Astrocyte (in vitro differentiated cells and primary cell): ENCODE measurements around the gene OR5L1. TPM values are rescaled to one million over a fixed set of nuclear protein-coding genes. Genes with fewer than 3 reads are reported as not detected.

Experiments used
- DNase-seq: peaks from one replicate; pipeline ENCODE4 v3.0.0-alpha.2; 2010; ENCODE audit warnings: low read depth
- FAIRE-seq: peaks from 2 replicates; lab custom pipeline; 2011; peaks lifted over from hg19 to GRCh38; lab: Jason Lieb, UNC
- H2AFZ ChIP-seq: 2 replicates; pipeline ENCODE4 v1.6.0; 2012; ENCODE audit warnings: low read depth, low read length, inconsistent platforms
- H3K27ac ChIP-seq: 2 replicates; pipeline ENCODE4 v1.5.1; 2011; ENCODE audit warnings: low read depth, low read length, inconsistent platforms
- H3K27me3 ChIP-seq: 2 replicates; pipeline ENCODE4 v1.6.0; 2011; ENCODE audit warnings: low read length, inconsistent platforms; ENCODE audit not compliant: insufficient read depth
- H3K36me3 ChIP-seq: 2 replicates; pipeline ENCODE4 v1.5.1; 2011; ENCODE audit warnings: low read length, inconsistent platforms; ENCODE audit not compliant: insufficient read depth
- H3K4me1 ChIP-seq: 2 replicates; pipeline ENCODE4 v1.5.1; 2011; ENCODE audit warnings: low read length, inconsistent platforms; ENCODE audit not compliant: insufficient read depth
- H3K4me2 ChIP-seq: 2 replicates; pipeline ENCODE4 v1.6.0; 2012; ENCODE audit warnings: low read length, inconsistent platforms
- H3K4me3 ChIP-seq: 2 replicates; pipeline ENCODE4 v1.5.1; 2011; ENCODE audit warnings: low read depth, mild to moderate bottlenecking, low read length, inconsistent platforms; ENCODE audit not compliant: insufficient read depth
- H3K79me2 ChIP-seq: 2 replicates; pipeline ENCODE4 v1.6.0; 2012; ENCODE audit warnings: mild to moderate bottlenecking, low read length, inconsistent platforms; ENCODE audit not compliant: insufficient read depth
- H3K9ac ChIP-seq: 2 replicates; pipeline ENCODE4 v1.6.0; 2012; ENCODE audit warnings: mild to moderate bottlenecking, low read length, inconsistent platforms
- H3K9me3 ChIP-seq: 2 replicates; pipeline ENCODE4 v1.5.1; 2012; ENCODE audit warnings: low read depth, mild to moderate bottlenecking, low read length, inconsistent platforms; ENCODE audit not compliant: insufficient read depth
- H4K20me1 ChIP-seq: 2 replicates; pipeline ENCODE4 v1.6.0; 2012; ENCODE audit warnings: low read length, inconsistent platforms; ENCODE audit not compliant: insufficient read depth
- H3K27ac Mint-ChIP-seq: one replicate; pipeline ENCODE4 v1.8.0; 2021; ENCODE audit warnings: mild to moderate bottlenecking, mixed read lengths; ENCODE audit not compliant: unreplicated experiment
- H3K27me3 Mint-ChIP-seq: one replicate; pipeline ENCODE4 v1.8.0; 2021; ENCODE audit warnings: low read depth, mixed read lengths; ENCODE audit not compliant: unreplicated experiment
- H3K36me3 Mint-ChIP-seq: one replicate; pipeline ENCODE4 v1.8.0; 2021; ENCODE audit warnings: low read depth, mixed read lengths; ENCODE audit not compliant: unreplicated experiment
- H3K4me1 Mint-ChIP-seq: one replicate; pipeline ENCODE4 v1.8.0; 2021; ENCODE audit warnings: low read depth, mixed read lengths; ENCODE audit not compliant: unreplicated experiment
- H3K4me3 Mint-ChIP-seq: one replicate; pipeline ENCODE4 v1.8.0; 2021; ENCODE audit warnings: mild to moderate bottlenecking, moderate library complexity, mixed read lengths; ENCODE audit not compliant: unreplicated experiment
- H3K9me3 Mint-ChIP-seq: one replicate; pipeline ENCODE4 v1.8.0; 2021; ENCODE audit warnings: mild to moderate bottlenecking, mixed read lengths; ENCODE audit not compliant: unreplicated experiment
- CTCF ChIP-seq: IDR thresholded peaks from 2 replicates; pipeline ENCODE4 v1.5.1; 2011; ENCODE audit warnings: low read depth, mild to moderate bottlenecking, inconsistent platforms, low read length, moderate library complexity; ENCODE audit not compliant: insufficient read depth
- EZH2 ChIP-seq: IDR thresholded peaks from 2 replicates; pipeline ENCODE4 v1.6.1; 2012; ENCODE audit warnings: mild to moderate bottlenecking, low read length, inconsistent platforms; ENCODE audit not compliant: insufficient read depth
- total RNA-seq: library from RNA; stranded (reverse); gene quantifications from 2 replicates; pipeline ENCODE4 v1.2.1, GENCODE V29; 2021

OR5L1 gene
- total RNA-seq, 1 donor from 2014 or later, result not detected

- Histone ChIP-seq H3K9ac (no peak within 1 kb of the TSS), H2AFZ (no peak within 1 kb of the TSS), H4K20me1 (no peaks in the 10 kb centered on the region), H3K27me3 (no peaks in the 10 kb centered on the region), H3K4me1 (no peaks in the 10 kb centered on the region), H3K27ac (no peak within 1 kb of the TSS), H3K4me3 (no peak within 1 kb of the TSS), H3K36me3 (no peaks in the 10 kb centered on the region), H3K79me2 (no peaks in the 10 kb centered on the region), H3K9me3 (peaks cover 3% of the 10 kb centered on the region), H3K4me2 (no peak within 1 kb of the TSS)
- H3K36me3 Mint-ChIP-seq, result no peaks in the 10 kb centered on the region
- no peaks in the 10 kb centered on the region for H3K4me1 Mint-ChIP-seq
- peaks cover 8% of the 10 kb centered on the region for H3K9me3 Mint-ChIP-seq
- no peak for TF ChIP-seq EZH2
- TF ChIP-seq CTCF, result no peak
- no peak within 1 kb of the TSS for H3K4me3 Mint-ChIP-seq
- no peaks in the 10 kb centered on the region for H3K27me3 Mint-ChIP-seq
- FAIRE-seq (no peak), DNase-seq (no peak)
- no peak within 1 kb of the TSS for H3K27ac Mint-ChIP-seq
Measured at GRCh38 chr11:55819330-55819729, 8.2 kb downstream of the OR5L1 start, which contains the start of gene OR5D18. Gene OR5D18, plus strand, starts transcription at chr11:55819630. Its CDS starts 0 bp downstream, at chr11:55819630.

GRCh38 chr11:55826919-55827318 lies 15.8 kb downstream of the OR5L1 start, which contains the start of gene OR5L2:
Gene OR5L2, plus strand, starts transcription at chr11:55827219. Its CDS starts 0 bp downstream, at chr11:55827219.
- no peaks in the 10 kb centered on the region for H3K4me1 ChIP-seq
- H3K27me3 Mint-ChIP-seq, result no peaks in the 10 kb centered on the region
- FAIRE-seq, result no peak
- H3K4me3 ChIP-seq, result no peak within 1 kb of the TSS
- no peak within 1 kb of the TSS for H3K4me2 ChIP-seq
- no peak within 1 kb of the TSS for H3K9ac ChIP-seq
- DNase-seq, result no peak
- peaks cover 3% of the 10 kb centered on the region for H3K9me3 ChIP-seq
- no peak within 1 kb of the TSS for H3K27ac Mint-ChIP-seq
- no peak within 1 kb of the TSS for H2AFZ ChIP-seq
- no peak within 1 kb of the TSS for H3K4me3 Mint-ChIP-seq
- H4K20me1 ChIP-seq, result no peaks in the 10 kb centered on the region
- H3K36me3 ChIP-seq, result no peaks in the 10 kb centered on the region
- H3K9me3 Mint-ChIP-seq, result peaks cover 2% of the 10 kb centered on the region
- no peaks in the 10 kb centered on the region for H3K36me3 Mint-ChIP-seq
- no peaks in the 10 kb centered on the region for H3K4me1 Mint-ChIP-seq
- H3K79me2 ChIP-seq, result no peaks in the 10 kb centered on the region
- no peaks in the 10 kb centered on the region for H3K27me3 ChIP-seq
- TF ChIP-seq EZH2 (no peak), CTCF (no peak)
- H3K27ac ChIP-seq, result no peak within 1 kb of the TSS

GRCh38 chr11:55838452-55838851 lies 27.3 kb downstream of the OR5L1 start, which contains the start of gene OR5D16:
Gene OR5D16, plus strand, starts transcription at chr11:55838752. Its CDS starts 0 bp downstream, at chr11:55838752.
- Mint-ChIP-seq H3K9me3 (peaks cover 3% of the 10 kb centered on the region), H3K27ac (no peak within 1 kb of the TSS), H3K27me3 (no peaks in the 10 kb centered on the region), H3K4me1 (no peaks in the 10 kb centered on the region), H3K4me3 (no peak within 1 kb of the TSS), H3K36me3 (no peaks in the 10 kb centered on the region)
- H2AFZ ChIP-seq, result no peak within 1 kb of the TSS
- FAIRE-seq, result no peak
- no peak within 1 kb of the TSS for H3K4me2 ChIP-seq
- no peaks in the 10 kb centered on the region for H3K27me3 ChIP-seq
- H3K9me3 ChIP-seq, result peaks cover 3% of the 10 kb centered on the region
- no peak for DNase-seq
- H3K27ac ChIP-seq, result no peak within 1 kb of the TSS
- H3K79me2 ChIP-seq, result no peaks in the 10 kb centered on the region
- H3K4me3 ChIP-seq, result no peak within 1 kb of the TSS
- no peaks in the 10 kb centered on the region for H3K4me1 ChIP-seq
- H4K20me1 ChIP-seq, result no peaks in the 10 kb centered on the region
- TF ChIP-seq CTCF (no peak), EZH2 (no peak)
- no peak within 1 kb of the TSS for H3K9ac ChIP-seq
- no peaks in the 10 kb centered on the region for H3K36me3 ChIP-seq
